SU-DHL-6 (cell line): ENCODE measurements around the gene WNT7B.

Source experiments
- CTCF ChIP-seq: fragments of 200-600 bp; sonication (generic); IDR thresholded peaks from one replicate; pipeline ENCODE4 v1.5.1; 2017; ENCODE audit warnings: antibody characterized with exemption, mild to moderate bottlenecking, low read length, moderate library complexity; ENCODE audit not compliant: insufficient read depth, poor library complexity, severe bottlenecking
- EZH2phosphoT487 ChIP-seq: fragments of 200-600 bp; sonication (generic), shearing (Covaris generic); conservative IDR thresholded peaks from 2 replicates; pipeline ENCODE4 v1.6.1; 2018; ENCODE audit warnings: mild to moderate bottlenecking, antibody characterized with exemption, low read length, moderate library complexity, mixed read lengths

GRCh38 chr22:45965563-45965962 lies 11.4 kb downstream of the WNT7B start:
- TF ChIP-seq CTCF (no peak), EZH2phosphoT487 (no peak)
